GM15510 (cell line): Measurements from ENCODE around the gene ZNF207.

ENCODE experiments used
- POLR2A ChIP-seq: IDR thresholded peaks from 3 replicates; pipeline ENCODE4 v1.6.1; 2011; ENCODE audit warnings: borderline replicate concordance; ENCODE audit not compliant: insufficient read length; ENCODE audit errors: extremely low read depth

The ZNF207 gene

DNA sequence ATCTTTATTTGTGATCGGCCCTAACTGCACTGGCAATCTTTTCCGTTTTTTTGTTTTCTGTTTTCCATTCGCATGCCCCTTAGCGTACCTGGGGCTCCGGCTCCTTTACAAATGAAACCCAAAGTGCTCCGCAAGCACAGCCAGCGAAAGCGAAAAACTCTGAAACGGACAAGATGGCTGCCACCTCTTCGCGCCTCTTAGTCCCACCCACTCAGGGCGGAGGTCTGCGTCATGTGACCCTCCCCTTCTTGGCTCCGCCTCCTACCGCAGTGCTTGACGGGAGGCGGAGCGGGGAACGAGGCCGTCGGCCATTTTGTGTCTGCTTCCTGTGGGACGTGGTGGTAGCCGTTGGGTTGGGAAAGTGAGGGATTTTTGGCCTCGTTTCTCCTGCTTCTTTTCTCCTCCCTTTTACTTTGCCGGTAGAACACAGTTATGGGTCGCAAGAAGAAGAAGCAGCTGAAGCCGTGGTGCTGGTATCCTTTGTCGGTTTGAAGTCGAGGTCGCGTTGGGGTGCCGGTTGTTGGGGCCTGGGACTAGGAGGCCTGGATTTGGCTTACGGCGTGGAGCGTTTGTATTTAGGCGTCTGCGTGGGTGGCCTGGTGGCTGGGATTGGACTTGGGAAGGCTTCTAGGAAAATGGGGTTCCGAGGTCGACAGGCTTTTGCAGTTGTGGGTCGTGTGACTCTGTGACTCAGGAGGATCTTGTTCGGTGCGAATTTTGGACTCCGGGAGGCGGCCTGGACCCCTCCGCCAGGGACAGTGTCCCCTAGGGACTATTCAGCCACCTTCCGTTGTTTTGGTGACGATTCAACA is at the start of gene ZNF207:
ZNF207 (plus strand) TSS at position 304 of the 812 bp plus-strand sequence; CDS start at position 433, 129 bp downstream.
- TF ChIP-seq POLR2A = peak; percentile 81

DNA sequence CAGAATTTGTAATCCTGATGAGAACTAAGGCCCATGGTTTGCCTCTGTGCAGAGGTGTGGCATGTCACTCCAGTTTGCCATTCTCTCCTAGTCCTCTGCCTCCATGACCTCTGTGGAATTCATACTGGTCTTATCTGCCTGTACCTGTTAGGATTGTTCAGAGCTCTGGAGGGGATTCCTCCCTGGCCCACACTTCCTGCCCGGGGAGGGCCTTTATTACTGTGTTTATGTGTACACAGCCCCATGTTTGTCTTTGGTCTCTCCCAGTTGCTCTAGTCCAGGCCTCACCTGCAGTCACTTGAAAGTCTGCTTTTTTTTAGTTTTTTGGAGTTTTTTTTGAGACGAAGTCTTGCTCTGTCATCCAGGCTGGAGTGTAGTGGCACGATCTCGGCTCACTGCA is 47.9 kb upstream of the ZNF207 start:
- TF ChIP-seq POLR2A = no peak

DNA sequence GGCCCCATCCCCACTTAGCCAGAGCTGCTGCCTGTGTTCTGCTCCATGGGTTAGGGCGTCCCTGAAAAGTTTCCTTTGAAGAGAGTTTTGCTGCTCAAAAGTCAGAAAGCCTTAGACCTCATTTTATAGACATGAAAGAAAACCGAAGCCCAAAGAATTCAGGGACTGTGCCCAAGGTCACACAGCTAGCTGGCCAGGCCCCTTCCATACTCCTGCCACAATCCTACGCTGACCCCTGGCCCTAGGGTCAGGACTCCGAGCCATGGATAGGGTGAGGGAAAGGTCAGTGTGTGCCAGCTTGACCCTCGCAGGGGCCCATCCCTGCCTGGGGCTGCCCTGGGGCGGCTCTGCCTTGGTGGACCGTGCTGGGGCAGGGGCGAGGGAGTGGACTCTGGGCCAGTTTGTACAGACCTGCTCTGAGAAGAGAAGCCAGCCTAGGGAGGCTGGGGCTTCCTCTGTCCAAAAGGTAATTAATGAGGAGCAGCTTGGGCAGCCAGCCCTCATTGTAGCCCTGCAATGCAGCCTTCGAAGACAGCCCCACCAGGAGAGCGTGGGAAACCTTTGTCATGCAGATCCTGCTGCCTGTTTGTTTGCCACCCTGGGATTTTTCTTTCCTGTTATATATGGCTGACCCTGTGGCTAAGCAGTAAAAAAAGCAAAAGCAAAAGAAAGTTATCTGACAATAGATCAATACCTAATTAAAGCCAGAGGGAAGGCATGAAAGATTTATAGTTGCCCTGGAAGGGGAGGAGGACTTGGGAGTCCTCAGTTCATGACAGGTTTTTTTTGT is 46.9 kb upstream of the ZNF207 start:
- no peak for TF ChIP-seq POLR2A

DNA sequence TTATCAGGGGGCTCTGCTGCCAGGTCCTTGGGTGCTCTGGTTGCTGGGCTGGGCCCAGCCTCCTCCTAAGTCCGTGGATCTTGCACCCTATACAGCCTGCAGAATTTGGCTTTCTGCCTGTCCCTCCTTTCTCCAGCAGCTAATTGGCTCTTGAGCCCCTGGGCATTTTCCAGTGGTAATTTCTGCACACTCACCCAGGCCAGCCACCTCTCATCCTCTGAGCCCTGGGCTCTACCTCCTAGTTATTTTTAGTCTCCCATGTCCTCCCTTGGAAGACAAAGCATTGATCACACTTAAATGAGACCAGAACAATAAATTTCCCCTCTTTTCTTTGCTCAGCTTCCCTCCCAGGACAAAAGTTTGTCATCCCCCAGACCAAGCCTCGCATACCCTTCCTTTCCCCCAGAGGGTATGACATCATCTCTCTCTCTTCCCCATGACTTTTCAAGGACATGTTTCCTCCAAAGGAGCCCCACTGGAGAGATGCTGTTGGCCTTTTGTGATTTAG is 46.1 kb upstream of the ZNF207 start:
- no peak for TF ChIP-seq POLR2A

DNA sequence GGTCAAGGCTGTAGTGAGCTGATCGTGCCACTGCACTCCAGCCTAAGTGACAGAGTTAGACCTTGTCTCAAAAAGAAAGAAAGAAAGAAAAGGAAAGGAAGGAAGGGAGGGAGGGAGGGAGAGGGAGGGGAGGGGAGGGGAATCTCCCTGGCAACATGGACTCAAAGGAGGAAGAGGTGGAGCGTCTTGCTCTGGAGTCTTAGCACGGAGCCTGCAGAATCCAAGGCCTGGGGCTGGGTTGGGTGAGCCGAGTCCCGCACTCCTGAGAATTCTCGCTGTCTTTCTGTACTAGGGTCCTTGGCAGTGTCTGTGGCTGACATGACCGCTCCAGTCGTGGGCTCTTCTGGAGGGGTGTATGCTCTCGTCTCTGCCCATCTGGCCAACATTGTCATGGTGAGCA is 44.9 kb upstream of the ZNF207 start:
- TF ChIP-seq POLR2A = no peak

DNA sequence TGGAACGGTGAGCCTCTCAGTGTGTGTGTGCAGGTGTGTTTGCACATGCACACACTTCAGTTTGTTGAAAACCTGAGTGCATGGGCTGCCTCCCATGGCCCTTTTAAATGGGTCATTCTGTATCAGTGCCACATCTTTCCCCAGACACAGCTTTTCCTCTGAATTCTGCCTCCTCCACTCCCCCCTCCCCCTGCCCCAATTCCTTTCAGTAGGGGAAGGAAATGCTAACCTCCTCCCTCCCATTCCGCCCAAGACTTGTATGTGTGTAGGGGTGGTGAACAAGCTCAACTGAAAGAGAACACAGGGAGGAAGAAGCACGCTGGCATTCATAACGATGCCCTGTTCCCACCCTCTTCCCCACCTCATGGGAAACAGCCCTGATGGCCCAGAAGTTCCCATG is 42.3 kb upstream of the ZNF207 start:
- TF ChIP-seq POLR2A = no peak

DNA sequence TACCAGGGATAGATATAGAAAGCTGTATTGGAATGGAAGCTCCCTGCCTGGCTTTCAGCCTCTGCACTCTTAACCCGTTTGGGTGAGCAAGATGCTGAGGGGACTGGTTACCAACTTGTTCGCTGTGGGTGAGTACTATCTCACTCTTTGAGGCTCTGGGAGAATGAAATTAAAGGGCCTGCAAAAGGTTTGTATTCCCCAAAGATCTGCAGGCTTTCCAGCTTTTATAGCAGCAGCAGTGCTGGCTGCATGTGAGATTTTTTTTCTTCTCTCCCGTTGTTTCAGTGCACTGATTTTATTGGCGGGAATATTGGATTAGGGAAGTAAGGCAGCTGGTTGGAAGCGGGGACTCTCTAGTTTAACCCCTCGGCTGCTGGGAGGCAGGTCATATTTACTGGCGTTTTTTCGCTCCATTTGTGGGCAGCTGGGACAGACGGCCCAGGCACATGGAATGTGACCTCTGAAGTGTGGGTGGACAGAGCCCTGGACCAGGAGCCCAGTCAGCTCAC is 38.9 kb upstream of the ZNF207 start:
- TF ChIP-seq POLR2A = no peak

DNA sequence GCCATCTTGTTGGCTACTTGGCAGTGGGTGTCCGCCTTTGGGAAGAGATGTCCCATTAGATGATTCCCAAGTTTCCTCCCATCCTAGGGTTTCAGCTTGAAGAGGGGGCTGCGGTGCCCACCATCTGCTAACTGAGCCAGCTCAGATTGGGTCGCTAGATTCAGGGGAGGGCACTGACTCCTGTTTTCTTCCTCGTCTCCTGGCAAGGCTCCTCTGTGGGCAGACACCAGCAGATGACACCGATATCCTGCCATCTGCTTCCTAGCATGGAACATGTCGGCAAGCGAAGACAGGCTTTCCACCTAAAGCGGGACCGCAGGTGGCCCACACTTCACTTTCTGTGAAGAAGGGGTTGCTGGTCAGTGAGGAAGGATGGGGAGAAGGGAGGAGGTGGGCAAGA is 35.3 kb upstream of the ZNF207 start:
- no peak for TF ChIP-seq POLR2A

DNA sequence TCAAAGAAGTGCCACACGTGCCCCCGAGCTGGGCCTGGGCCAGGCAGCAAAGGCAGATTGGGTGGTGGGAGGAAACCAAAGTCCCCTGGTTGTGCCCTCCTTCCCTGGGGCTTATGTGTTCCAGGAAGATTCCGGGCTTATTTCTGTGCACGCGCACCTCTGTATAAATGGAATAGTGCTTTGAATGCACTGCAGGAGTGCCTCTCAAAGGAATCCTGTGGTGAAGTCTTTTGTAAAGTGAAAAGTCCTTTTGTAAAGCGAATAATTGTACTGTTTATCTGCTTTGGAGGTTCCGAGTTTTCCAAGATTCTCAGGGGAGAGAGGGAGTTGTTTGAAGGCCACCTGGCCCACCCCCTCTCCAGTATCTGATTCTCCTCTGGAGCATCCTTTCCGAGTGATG is 34.8 kb upstream of the ZNF207 start:
- TF ChIP-seq POLR2A = no peak

DNA sequence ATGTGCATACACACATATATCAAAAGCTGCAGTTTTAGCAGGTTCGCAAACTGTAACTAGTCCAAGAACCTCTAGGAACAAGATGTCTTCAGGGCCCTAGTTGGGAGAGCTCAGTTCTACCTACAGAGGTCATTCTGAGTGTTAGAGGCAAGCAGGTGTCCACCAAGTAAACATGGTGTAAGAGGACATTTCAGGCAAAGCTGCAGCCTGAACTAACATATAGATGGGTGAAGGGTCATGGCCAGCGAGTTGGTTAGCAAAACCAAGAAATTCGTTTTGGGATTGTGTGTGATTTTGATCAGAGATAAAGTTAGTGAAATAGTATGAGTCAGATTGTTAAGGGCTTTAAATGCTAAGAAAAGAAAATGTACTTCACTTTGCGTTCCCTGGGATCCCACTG is 32.6 kb upstream of the ZNF207 start:
- TF ChIP-seq POLR2A = no peak

DNA sequence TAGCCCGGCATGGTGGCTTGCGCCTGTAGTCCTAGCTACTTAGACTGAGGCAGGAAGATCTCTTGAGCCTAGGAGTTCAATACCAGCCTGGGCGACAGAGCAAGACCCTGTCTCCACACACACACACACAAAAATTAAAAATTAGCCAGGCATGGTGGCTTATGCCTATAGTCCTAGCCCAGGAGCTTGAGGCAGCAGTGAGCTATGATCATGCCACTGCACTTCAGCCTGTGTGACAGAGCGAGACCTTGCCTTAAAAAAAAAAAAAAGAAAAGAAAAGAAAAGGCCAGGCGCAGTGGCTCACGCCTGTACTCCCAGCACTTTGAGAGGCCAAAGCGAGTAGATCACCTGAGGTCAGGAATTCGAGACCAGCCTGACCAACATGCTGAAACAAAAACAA is 31.9 kb upstream of the ZNF207 start:
- no peak for TF ChIP-seq POLR2A

DNA sequence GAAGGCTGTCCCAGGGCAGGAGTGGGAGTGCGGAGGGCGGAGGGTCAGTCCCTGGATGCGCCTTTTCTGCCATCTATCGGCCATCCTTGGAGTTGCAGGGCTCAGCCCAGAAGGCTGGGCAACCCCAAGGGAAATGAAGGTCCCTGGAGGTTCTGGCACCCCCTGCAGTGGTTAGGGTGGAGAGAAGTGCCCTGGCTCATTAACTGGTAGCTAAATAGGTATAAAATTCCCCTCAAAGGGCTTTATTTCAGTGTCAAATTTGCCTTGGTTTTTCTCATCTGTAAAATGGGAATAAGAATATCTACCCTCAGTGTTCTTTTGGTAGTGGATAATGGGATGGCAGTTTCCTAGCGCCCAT is 30.4 kb upstream of the ZNF207 start:
- no peak for TF ChIP-seq POLR2A

DNA sequence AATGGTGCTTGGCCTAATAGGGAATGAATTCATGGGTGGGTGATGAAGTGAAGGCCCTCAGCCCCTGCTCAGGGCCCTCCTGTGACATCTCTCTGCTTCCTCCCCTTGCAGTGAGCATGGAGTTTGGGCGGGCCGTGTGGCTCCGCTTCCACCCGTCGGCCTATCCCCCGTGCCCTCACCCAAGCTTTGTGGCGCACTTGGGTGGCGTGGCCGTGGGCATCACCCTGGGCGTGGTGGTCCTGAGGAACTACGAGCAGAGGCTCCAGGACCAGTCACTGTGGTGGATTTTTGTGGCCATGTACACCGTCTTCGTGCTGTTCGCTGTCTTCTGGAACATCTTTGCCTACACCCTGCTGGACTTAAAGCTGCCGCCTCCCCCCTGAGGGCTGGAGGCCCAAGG is 29.1 kb upstream of the ZNF207 start:
- no peak for TF ChIP-seq POLR2A

DNA sequence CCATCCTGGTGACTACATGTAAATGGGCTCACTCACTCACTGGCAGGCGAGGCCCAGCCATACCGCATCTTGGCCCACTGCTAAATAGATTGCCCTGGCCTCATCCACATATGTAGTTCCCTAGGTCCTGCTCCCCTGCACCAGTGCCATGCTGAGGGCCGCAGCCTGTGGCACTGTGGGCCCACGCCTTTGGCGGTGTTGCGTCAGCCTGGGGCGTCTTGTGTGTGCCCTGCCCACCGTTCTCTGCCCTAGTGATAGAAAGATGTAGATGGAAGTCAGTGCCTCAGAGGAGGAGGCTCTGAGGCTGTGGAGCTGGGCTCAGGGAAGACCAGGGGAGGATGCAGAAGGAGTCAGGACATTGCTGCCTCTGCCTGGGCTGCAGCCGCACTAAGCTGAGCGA is 26.9 kb upstream of the ZNF207 start:
- no peak for TF ChIP-seq POLR2A

DNA sequence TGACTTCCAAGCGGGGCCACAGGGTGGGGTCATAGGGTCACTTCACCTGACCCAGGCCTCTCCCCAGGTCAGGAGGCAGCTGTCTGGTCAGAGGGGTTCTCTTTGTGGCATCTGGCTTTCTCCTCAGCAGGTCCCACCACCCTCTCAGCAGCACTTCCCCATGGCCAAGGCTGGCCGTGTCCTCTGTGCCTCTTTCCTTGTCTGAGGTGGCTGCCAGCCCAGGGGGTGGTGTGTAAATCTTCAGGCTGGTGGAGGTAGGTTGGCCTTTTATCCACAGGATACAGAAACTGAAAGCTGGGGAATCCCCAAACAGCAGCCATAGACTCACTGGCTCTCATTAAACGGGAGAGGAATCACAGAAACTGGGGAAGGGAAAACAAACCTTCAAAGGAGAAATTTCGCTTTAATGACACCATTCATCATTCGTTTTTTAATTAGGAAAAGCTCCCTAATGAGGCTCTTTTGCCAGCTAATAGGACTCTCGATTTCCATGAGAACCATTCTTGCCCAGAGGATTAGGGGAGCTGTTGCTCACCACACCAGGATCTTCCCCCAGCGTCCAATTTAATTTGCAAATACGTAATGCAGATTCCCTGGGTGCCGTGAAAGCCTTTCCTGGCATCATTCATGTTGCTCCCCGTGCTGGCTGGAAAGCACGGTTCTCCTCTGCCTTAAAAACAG is 26.0 kb upstream of the ZNF207 start:
- no peak for TF ChIP-seq POLR2A
